CD4-positive, alpha-beta T cell (primary cell): ENCODE results near the gene C11orf91. TPM values are rescaled to one million over a fixed set of nuclear protein-coding genes. Genes with fewer than 3 reads are reported as not detected.
A peak's percentile ranks its signal among the peaks of the same experiment; 100 is the strongest.

Experiments
- ATAC-seq: fragments of 200-7000 bp; cut with Tn5 transposase; one replicate; pipeline ENCODE4 v1.10.0; 2022; ENCODE audit warnings: mild to moderate bottlenecking; ENCODE audit not compliant: poor library complexity
- CTCF ChIA-PET: fragments of 350-600 bp; sonication (Branson Sonifier 250); formaldehyde crosslinking; loops from one replicate; lab custom pipeline; 2021; ENCODE audit warnings: antibody characterized with exemption, inconsistent platforms; lab: Charles Lee
- POLR2A ChIA-PET: fragments of 350-600 bp; sonication (Branson Sonifier 250); formaldehyde crosslinking; loops from one replicate; lab custom pipeline; 2021; ENCODE audit warnings: antibody characterized with exemption, inconsistent platforms; lab: Charles Lee
- DNase-seq, 14 experiments: peaks; one replicate each; pipeline ENCODE4 v3.0.0-alpha.2; 2013 to 2020; ENCODE audit warnings: mixed read lengths in 2 of 14
- H3K27ac ChIP-seq, 2 donors: one replicate each; pipeline versions ENCODE4 v1.5.1 to v1.7.0; 2013; ENCODE audit warnings: low read length in 2 of 2, low read depth in 1 of 2, mild to moderate bottlenecking in 1 of 2
- H3K27me3 ChIP-seq, 2 experiments: 1 replicate in 1 of 2; 2 replicates in 1 of 2; pipeline versions ENCODE4 v1.6.1 to v1.7.0; 2013; ENCODE audit warnings: low read length in 2 of 2, control low read depth in 1 of 2, mild to moderate bottlenecking in 1 of 2, moderate library complexity in 1 of 2; ENCODE audit not compliant: insufficient read depth in 2 of 2, control insufficient read depth in 1 of 2
- H3K36me3 ChIP-seq: one replicate; pipeline ENCODE4 v1.6.1; 2013; ENCODE audit warnings: low read length, control low read depth; ENCODE audit not compliant: insufficient read depth
- H3K4me1 ChIP-seq: one replicate; pipeline ENCODE4 v1.6.1; 2013; ENCODE audit warnings: low read length, control low read depth; ENCODE audit not compliant: insufficient read depth
- H3K4me3 ChIP-seq: one replicate; pipeline ENCODE4 v1.5.1; 2013; ENCODE audit warnings: mild to moderate bottlenecking, low read length, moderate library complexity
- H3K9me3 ChIP-seq, 2 experiments: 1 replicate in 1 of 2; 2 replicates in 1 of 2; pipeline versions ENCODE4 v1.6.1 to v1.7.0; 2013; ENCODE audit warnings: low read length in 2 of 2, mild to moderate bottlenecking in 2 of 2, control low read depth in 1 of 2, moderate library complexity in 1 of 2; ENCODE audit not compliant: control insufficient read depth in 1 of 2, insufficient read depth in 1 of 2
- H3K27ac Mint-ChIP-seq: one replicate; pipeline ENCODE4 v1.8.0; 2020; ENCODE audit warnings: mixed read lengths
- H3K27me3 Mint-ChIP-seq: one replicate; pipeline ENCODE4 v1.8.0; 2021; ENCODE audit warnings: mixed read lengths
- H3K36me3 Mint-ChIP-seq: one replicate; pipeline ENCODE4 v1.8.0; 2021; ENCODE audit warnings: low read depth, mixed read lengths
- H3K4me1 Mint-ChIP-seq: one replicate; pipeline ENCODE4 v1.8.0; 2021; ENCODE audit warnings: low read depth, mixed read lengths
- H3K4me3 Mint-ChIP-seq: one replicate; pipeline ENCODE4 v1.8.0; 2020; ENCODE audit warnings: mild to moderate bottlenecking, mixed read lengths
- H3K9me3 Mint-ChIP-seq: one replicate; pipeline ENCODE4 v1.8.0; 2020; ENCODE audit warnings: mixed read lengths
- CTCF ChIP-seq: fragments of 200-600 bp; IDR thresholded peaks from one replicate; pipeline ENCODE4 v1.8.0; 2022; ENCODE audit warnings: antibody characterized with exemption, mild to moderate bottlenecking
- intact Hi-C, 2 experiments: fragments of 100-400 bp; cut with DNase I in 1 of 2; cut with micrococcal nuclease in 1 of 2; formaldehyde crosslinking; loops; one replicate each; pipeline versions ENCODE4 v1.15.1 to v1.9.0; 2023 to 2025; cut with DNase I, micrococcal nuclease
- total RNA-seq, 174 experiments: library from RNA in 2 of 174; stranded (reverse) in 2 of 174; gene quantifications; one replicate each; pipeline ENCODE4 v1.2.3 and lab custom pipeline; 2021 to 2026

The C11orf91 gene
- total RNA-seq, 2 experiments from 2014 or later, result 0.45 TPM; not detected in 1

- Histone ChIP-seq H3K27ac (no peak overlapping the region), H3K36me3 (peaks cover 71% of the 10 kb centered on the region), H3K9me3 (no peaks in the 10 kb centered on the region), H3K27me3 (no peaks in the 10 kb centered on the region), H3K4me3 (no peak overlapping the region), H3K4me1 (peaks cover 6% of the 10 kb centered on the region)
- H3K36me3 Mint-ChIP-seq, result peaks cover 68% of the 10 kb centered on the region
- H3K4me1 Mint-ChIP-seq, result peaks cover 4% of the 10 kb centered on the region
- no peak for TF ChIP-seq CTCF
- H3K9me3 Mint-ChIP-seq, result no peaks in the 10 kb centered on the region
- DNase-seq (no peak), ATAC-seq (no peak)
- intact Hi-C loops, result no loop called here
- H3K27ac Mint-ChIP-seq, result no peak overlapping the region
- no peak overlapping the region for H3K4me3 Mint-ChIP-seq
- H3K27me3 Mint-ChIP-seq, result no peaks in the 10 kb centered on the region
- POLR2A ChIA-PET, result no interaction called here
- CTCF ChIA-PET, result no interaction called here
These were observed 17.8 kb upstream of the C11orf91 start for GRCh38 chr11:33718440-33718839.

- ATAC-seq (no peak), DNase-seq (peak in 4 of 14 experiments; percentile 21 to 46 (median 37))
- H3K27ac ChIP-seq, result no peak overlapping the region
- Mint-ChIP-seq H3K9me3 (no peaks in the 10 kb centered on the region), H3K27ac (no peak overlapping the region), H3K27me3 (no peaks in the 10 kb centered on the region), H3K4me3 (no peak overlapping the region), H3K4me1 (peaks cover 4% of the 10 kb centered on the region), H3K36me3 (peaks cover 70% of the 10 kb centered on the region)
- ChIA-PET POLR2A (interaction anchor here (0.7 to 1.7 kb wide), 2 partner anchors 20 to 419 kb away, joined by 4 to 5 read pairs; partner anchors contain the start of gene CD59), CTCF (interaction anchor here (1.2 to 2.2 kb wide), 6 partner anchors 9 to 38 kb away, joined by 3 to 15 read pairs (median 4); partner anchors contain the start of gene CD59)
- H3K27me3 ChIP-seq, result no peaks in the 10 kb centered on the region
- H3K9me3 ChIP-seq, result no peaks in the 10 kb centered on the region
- peak; percentile 22 for TF ChIP-seq CTCF
- intact Hi-C loops, result loop anchor here in 1 of 2 experiments (1.0 kb wide), 1 partner anchor 113 kb away; no protein-coding TSS in a partner anchor
- no peak overlapping the region for H3K4me3 ChIP-seq
- no peaks in the 10 kb centered on the region for H3K4me1 ChIP-seq
- peaks cover 64% of the 10 kb centered on the region for H3K36me3 ChIP-seq
These were observed 15.6 kb upstream of the C11orf91 start for GRCh38 chr11:33716243-33716642.

GRCh38 chr11:33713856-33714398 is 13.3 kb upstream of the C11orf91 start:
- Histone ChIP-seq H3K27me3 (no peaks in the 10 kb centered on the region), H3K4me3 (no peak overlapping the region), H3K4me1 (no peaks in the 10 kb centered on the region), H3K9me3 (no peaks in the 10 kb centered on the region), H3K36me3 (peaks cover 59% of the 10 kb centered on the region), H3K27ac (no peak overlapping the region)
- H3K27ac Mint-ChIP-seq, result no peak overlapping the region
- no peak overlapping the region for H3K4me3 Mint-ChIP-seq
- H3K4me1 Mint-ChIP-seq, result no peaks in the 10 kb centered on the region
- ChIA-PET POLR2A (no interaction called here), CTCF (interaction anchor here (0.9 kb wide), 1 partner anchor 29 kb away, joined by 6 read pairs; no protein-coding TSS in a partner anchor)
- intact Hi-C loops, result no loop called here
- no peak for TF ChIP-seq CTCF
- no peaks in the 10 kb centered on the region for H3K9me3 Mint-ChIP-seq
- no peak for ATAC-seq
- peaks cover 77% of the 10 kb centered on the region for H3K36me3 Mint-ChIP-seq
- H3K27me3 Mint-ChIP-seq, result no peaks in the 10 kb centered on the region
- DNase-seq, result no peak
